ENCODE measurements around the gene KCNA10. TPM values are rescaled to one million over a fixed set of nuclear protein-coding genes. Genes with fewer than 3 reads are reported as not detected.

The KCNA10 gene
- total and polyA plus RNA-seq, 10 of the 15 experiments (the other 5 are each of a cell fraction or from before 2014, with no cell fraction given) = not detected

DNA sequence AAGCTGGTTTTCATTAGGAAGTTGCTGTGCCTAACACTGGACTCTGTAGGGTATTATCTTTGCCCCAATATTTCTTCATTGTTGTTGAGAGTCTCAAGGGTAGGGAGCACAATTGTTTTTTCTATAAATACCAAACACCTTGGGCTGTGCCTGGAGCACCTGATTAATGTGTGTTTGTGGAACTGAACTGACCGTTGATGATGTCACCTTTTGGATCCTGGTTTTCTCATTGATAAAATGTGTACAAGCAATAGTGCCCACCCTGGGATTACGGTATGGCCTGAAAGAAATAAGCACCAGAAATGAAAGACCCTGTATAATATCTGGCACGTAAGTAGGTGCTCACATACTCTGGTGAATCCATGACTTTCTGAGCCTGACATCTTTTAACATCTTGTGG, 47.9 kb upstream of the KCNA10 start:
- Histone ChIP-seq H3K36me3 (ENCODE audit: control insufficient read depth in 2 of 2, insufficient read depth in 2 of 2, low read length in 1 of 2) (no peaks in the 10 kb centered on the region), H4K20me1 (ENCODE audit: control insufficient read depth, insufficient read depth) (no peaks in the 10 kb centered on the region), H2AFZ (ENCODE audit: control insufficient read depth, low read depth, low read length) (no peak overlapping the region), H3K9me3 (replicated peaks; ENCODE audit: control insufficient read depth, insufficient read depth, low read length) (no peaks in the 10 kb centered on the region), H3K4me2 (ENCODE audit: control insufficient read depth, insufficient read depth) (no peak overlapping the region), H3K9ac (ENCODE audit: control insufficient read depth, insufficient read depth, low read length) (no peak overlapping the region), H3K4me1 (ENCODE audit: control insufficient read depth, insufficient read depth, low read length) (no peaks in the 10 kb centered on the region), H3K4me3 (no peak overlapping the region), H3K27me3 (replicated peaks in 1 of 2; ENCODE audit: control insufficient read depth in 2 of 2, insufficient read depth in 2 of 2, low read length in 1 of 2) (peaks cover 1 to 2% of the 10 kb centered on the region in 2 experiments; a peak in 3 of 4 replicates), H3K27ac (ENCODE audit: control insufficient read depth, insufficient read depth) (no peak overlapping the region), H3K79me2 (ENCODE audit: control insufficient read depth, insufficient read depth, low read length) (no peaks in the 10 kb centered on the region)
- ChIA-PET SMC1A (ENCODE audit: uncharacterized antibody, unreplicated experiment) (no interaction called here), POLR2A (no interaction called here), RAD21 (ENCODE audit: unreplicated experiment) (no interaction called here), CTCF (no interaction called here)
- in situ Hi-C loops (cut with MboI) = no loop called here
- no peak for ATAC-seq
- no peak for DNase-seq (ENCODE audit: low read depth, low spot score)
- WGBS (ENCODE audit: insufficient coverage, insufficient replicate concordance, low lambda C conversion rate, missing lambda C conversion rate) = 7% methylated on average over 3 of the region's 3 CpGs
- intact Hi-C loops (cut with micrococcal nuclease; ENCODE audit: unreplicated experiment) = no loop called here
- TF ChIP-seq, protein P1, sequence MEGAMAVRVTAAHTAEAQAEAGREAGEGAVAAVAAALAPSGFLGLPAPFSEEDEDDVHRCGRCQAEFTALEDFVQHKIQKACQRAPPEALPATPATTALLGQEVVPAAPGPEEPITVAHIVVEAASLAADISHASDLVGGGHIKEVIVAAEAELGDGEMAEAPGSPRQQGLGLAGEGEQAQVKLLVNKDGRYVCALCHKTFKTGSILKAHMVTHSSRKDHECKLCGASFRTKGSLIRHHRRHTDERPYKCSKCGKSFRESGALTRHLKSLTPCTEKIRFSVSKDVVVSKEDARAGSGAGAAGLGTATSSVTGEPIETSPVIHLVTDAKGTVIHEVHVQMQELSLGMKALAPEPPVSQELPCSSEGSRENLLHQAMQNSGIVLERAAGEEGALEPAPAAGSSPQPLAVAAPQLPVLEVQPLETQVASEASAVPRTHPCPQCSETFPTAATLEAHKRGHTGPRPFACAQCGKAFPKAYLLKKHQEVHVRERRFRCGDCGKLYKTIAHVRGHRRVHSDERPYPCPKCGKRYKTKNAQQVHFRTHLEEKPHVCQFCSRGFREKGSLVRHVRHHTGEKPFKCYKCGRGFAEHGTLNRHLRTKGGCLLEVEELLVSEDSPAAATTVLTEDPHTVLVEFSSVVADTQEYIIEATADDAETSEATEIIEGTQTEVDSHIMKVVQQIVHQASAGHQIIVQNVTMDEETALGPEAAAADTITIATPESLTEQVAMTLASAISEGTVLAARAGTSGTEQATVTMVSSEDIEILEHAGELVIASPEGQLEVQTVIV (IDR thresholded peaks at IDR 0.05; ENCODE audit: borderline replicate concordance, partially characterized antibody) = no peak
- no peak for TF ChIP-seq MXI1 (IDR thresholded peaks at IDR 0.05; ENCODE audit: low read depth, low read length)
- no peak for TF ChIP-seq POLR2A (IDR thresholded peaks at IDR 0.05; ENCODE audit: low read depth, low read length)
- no peak for TF ChIP-seq SP1 (IDR thresholded peaks at IDR 0.05; ENCODE audit: low read depth, low read length)
- TF ChIP-seq, protein P2, sequence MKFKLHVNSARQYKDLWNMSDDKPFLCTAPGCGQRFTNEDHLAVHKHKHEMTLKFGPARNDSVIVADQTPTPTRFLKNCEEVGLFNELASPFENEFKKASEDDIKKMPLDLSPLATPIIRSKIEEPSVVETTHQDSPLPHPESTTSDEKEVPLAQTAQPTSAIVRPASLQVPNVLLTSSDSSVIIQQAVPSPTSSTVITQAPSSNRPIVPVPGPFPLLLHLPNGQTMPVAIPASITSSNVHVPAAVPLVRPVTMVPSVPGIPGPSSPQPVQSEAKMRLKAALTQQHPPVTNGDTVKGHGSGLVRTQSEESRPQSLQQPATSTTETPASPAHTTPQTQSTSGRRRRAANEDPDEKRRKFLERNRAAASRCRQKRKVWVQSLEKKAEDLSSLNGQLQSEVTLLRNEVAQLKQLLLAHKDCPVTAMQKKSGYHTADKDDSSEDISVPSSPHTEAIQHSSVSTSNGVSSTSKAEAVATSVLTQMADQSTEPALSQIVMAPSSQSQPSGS (IDR thresholded peaks at IDR 0.05; ENCODE audit: low read length) = no peak
- TF ChIP-seq WRNIP1 (IDR thresholded peaks at IDR 0.05; ENCODE audit: borderline replicate concordance, low read depth, low read length) = no peak
- no peak for TF ChIP-seq NBN (IDR thresholded peaks at IDR 0.05)
- no peak for TF ChIP-seq IKZF2 (IDR thresholded peaks at IDR 0.05)
- TF ChIP-seq ZNF24 (IDR thresholded peaks at IDR 0.05) = no peak
- no peak for TF ChIP-seq RAD21 (IDR thresholded peaks at IDR 0.05; ENCODE audit: insufficient read depth, low read depth, low read length)
- TF ChIP-seq ZNF207 (IDR thresholded peaks at IDR 0.05; ENCODE audit: borderline replicate concordance) = no peak
- TF ChIP-seq ATF7 (IDR thresholded peaks at IDR 0.05; ENCODE audit: low read depth) = no peak
- no peak for TF ChIP-seq SUZ12 (IDR thresholded peaks at IDR 0.05; ENCODE audit: unreplicated experiment)
- TF ChIP-seq MTA2 (IDR thresholded peaks at IDR 0.05; ENCODE audit: low read depth) = no peak
- no peak for TF ChIP-seq NFIC (IDR thresholded peaks at IDR 0.05; ENCODE audit: low read depth, low read length)
- TF ChIP-seq, protein P3, sequence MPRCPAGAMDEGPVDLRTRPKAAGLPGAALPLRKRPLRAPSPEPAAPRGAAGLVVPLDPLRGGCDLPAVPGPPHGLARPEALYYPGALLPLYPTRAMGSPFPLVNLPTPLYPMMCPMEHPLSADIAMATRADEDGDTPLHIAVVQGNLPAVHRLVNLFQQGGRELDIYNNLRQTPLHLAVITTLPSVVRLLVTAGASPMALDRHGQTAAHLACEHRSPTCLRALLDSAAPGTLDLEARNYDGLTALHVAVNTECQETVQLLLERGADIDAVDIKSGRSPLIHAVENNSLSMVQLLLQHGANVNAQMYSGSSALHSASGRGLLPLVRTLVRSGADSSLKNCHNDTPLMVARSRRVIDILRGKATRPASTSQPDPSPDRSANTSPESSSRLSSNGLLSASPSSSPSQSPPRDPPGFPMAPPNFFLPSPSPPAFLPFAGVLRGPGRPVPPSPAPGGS (IDR thresholded peaks at IDR 0.05; ENCODE audit: borderline replicate concordance, insufficient read depth, low read depth, low read length, poor library complexity, severe bottlenecking) = no peak
- TF ChIP-seq, protein P4, sequence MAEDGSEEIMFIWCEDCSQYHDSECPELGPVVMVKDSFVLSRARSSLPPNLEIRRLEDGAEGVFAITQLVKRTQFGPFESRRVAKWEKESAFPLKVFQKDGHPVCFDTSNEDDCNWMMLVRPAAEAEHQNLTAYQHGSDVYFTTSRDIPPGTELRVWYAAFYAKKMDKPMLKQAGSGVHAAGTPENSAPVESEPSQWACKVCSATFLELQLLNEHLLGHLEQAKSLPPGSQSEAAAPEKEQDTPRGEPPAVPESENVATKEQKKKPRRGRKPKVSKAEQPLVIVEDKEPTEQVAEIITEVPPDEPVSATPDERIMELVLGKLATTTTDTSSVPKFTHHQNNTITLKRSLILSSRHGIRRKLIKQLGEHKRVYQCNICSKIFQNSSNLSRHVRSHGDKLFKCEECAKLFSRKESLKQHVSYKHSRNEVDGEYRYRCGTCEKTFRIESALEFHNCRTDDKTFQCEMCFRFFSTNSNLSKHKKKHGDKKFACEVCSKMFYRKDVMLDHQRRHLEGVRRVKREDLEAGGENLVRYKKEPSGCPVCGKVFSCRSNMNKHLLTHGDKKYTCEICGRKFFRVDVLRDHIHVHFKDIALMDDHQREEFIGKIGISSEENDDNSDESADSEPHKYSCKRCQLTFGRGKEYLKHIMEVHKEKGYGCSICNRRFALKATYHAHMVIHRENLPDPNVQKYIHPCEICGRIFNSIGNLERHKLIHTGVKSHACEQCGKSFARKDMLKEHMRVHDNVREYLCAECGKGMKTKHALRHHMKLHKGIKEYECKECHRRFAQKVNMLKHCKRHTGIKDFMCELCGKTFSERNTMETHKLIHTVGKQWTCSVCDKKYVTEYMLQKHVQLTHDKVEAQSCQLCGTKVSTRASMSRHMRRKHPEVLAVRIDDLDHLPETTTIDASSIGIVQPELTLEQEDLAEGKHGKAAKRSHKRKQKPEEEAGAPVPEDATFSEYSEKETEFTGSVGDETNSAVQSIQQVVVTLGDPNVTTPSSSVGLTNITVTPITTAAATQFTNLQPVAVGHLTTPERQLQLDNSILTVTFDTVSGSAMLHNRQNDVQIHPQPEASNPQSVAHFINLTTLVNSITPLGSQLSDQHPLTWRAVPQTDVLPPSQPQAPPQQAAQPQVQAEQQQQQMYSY (CRISPR knock-in tag; IDR thresholded peaks at IDR 0.05) = no peak
- no peak for TF ChIP-seq SIN3A (IDR thresholded peaks at IDR 0.05; ENCODE audit: low read depth, low read length)
- FAIRE-seq = no peak
- no TSS peak for BruUV-seq (replicated peaks)
